WTC11 (cell line): ENCODE results near the gene NUCB2.

Experiments
- ELF4 ChIP-seq: sonication (generic); formaldehyde crosslinking; IDR thresholded peaks from 2 replicates; pipeline ENCODE4 v1.8.1; 2022; ENCODE audit warnings: low read depth, mild to moderate bottlenecking, moderate library complexity, missing genetic modification reagents
- NR2C2 ChIP-seq: sonication (generic); formaldehyde crosslinking; IDR thresholded peaks from 2 replicates; pipeline ENCODE4 v1.8.0; 2022; ENCODE audit warnings: mild to moderate bottlenecking, missing genetic modification reagents
- SOX15 ChIP-seq: fragments of 250-450 bp; sonication (Bioruptor Pico); IDR thresholded peaks from 2 replicates; pipeline ENCODE4 v1.9.0; 2021; ENCODE audit warnings: mild to moderate bottlenecking
- TCF7 ChIP-seq: sonication (generic); formaldehyde crosslinking; IDR thresholded peaks from 2 replicates; pipeline ENCODE4 v1.8.0; 2022; ENCODE audit warnings: mild to moderate bottlenecking, low read depth, missing genetic modification reagents, moderate library complexity
- ZNF121 ChIP-seq: sonication (generic); formaldehyde crosslinking; IDR thresholded peaks from 2 replicates; pipeline ENCODE4 v1.8.0; 2023; ENCODE audit warnings: missing genetic modification reagents
- ZNF396 ChIP-seq: fragments of 250-450 bp; sonication (Bioruptor Pico); IDR thresholded peaks from 2 replicates; pipeline ENCODE4 v1.8.0; 2021; ENCODE audit warnings: mild to moderate bottlenecking, moderate library complexity, borderline replicate concordance
- ZNF416 ChIP-seq: fragments of 250-450 bp; sonication (Bioruptor Pico); IDR thresholded peaks from 2 replicates; pipeline ENCODE4 v1.9.0; 2021; ENCODE audit warnings: mild to moderate bottlenecking, inconsistent platforms
- TF ChIP-seq, protein P1 (sequence below): fragments of 200-600 bp; IDR thresholded peaks from 2 replicates; pipeline ENCODE4 v1.8.0; 2022; ENCODE audit warnings: antibody characterized with exemption
- TF ChIP-seq, protein P2 (sequence below): sonication (generic); formaldehyde crosslinking; IDR thresholded peaks from 2 replicates; pipeline ENCODE4 v1.8.1; 2022; ENCODE audit warnings: low read depth, missing genetic modification reagents, borderline replicate concordance
- TF ChIP-seq, protein P3 (sequence below): sonication (generic); formaldehyde crosslinking; IDR thresholded peaks from 2 replicates; pipeline ENCODE4 v1.8.1; 2023; ENCODE audit warnings: mild to moderate bottlenecking, missing genetic modification reagents
- TF ChIP-seq, protein P4 (sequence below): sonication (generic); formaldehyde crosslinking; IDR thresholded peaks from 2 replicates; pipeline ENCODE4 v1.8.1; 2023; ENCODE audit warnings: mild to moderate bottlenecking, moderate library complexity, missing genetic modification reagents
- TF ChIP-seq, protein P5 (sequence below): sonication (generic); formaldehyde crosslinking; IDR thresholded peaks from 2 replicates; pipeline ENCODE4 v1.8.0; 2022; ENCODE audit warnings: mild to moderate bottlenecking, missing genetic modification reagents
- TF ChIP-seq, protein P6 (sequence below): sonication (generic); formaldehyde crosslinking; IDR thresholded peaks from 2 replicates; pipeline ENCODE4 v1.8.0; 2023; ENCODE audit warnings: mild to moderate bottlenecking, missing genetic modification reagents

DNA sequence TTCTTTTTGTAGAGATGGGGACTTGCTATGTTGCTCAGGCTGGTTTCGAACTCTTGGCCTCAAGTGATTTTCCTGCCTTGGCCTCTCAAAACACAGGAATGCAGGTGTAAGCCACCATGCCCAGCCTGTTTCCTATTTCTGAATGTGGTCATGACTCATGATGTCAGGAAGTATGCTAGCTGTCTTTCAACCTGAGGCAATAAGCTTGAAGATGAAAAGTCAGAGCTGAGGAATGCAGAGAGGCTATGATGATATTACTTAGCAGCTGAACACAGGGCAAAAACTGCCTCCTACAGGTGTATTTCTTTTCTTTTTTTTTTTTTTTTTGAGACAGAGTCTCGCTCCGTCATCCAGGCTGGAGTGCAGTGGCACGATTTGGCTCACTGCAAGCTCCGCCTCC lies 9.0 kb upstream of the NUCB2 start:
- TF ChIP-seq, protein P1, sequence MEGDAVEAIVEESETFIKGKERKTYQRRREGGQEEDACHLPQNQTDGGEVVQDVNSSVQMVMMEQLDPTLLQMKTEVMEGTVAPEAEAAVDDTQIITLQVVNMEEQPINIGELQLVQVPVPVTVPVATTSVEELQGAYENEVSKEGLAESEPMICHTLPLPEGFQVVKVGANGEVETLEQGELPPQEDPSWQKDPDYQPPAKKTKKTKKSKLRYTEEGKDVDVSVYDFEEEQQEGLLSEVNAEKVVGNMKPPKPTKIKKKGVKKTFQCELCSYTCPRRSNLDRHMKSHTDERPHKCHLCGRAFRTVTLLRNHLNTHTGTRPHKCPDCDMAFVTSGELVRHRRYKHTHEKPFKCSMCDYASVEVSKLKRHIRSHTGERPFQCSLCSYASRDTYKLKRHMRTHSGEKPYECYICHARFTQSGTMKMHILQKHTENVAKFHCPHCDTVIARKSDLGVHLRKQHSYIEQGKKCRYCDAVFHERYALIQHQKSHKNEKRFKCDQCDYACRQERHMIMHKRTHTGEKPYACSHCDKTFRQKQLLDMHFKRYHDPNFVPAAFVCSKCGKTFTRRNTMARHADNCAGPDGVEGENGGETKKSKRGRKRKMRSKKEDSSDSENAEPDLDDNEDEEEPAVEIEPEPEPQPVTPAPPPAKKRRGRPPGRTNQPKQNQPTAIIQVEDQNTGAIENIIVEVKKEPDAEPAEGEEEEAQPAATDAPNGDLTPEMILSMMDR = no peak
- TF ChIP-seq, protein P2, sequence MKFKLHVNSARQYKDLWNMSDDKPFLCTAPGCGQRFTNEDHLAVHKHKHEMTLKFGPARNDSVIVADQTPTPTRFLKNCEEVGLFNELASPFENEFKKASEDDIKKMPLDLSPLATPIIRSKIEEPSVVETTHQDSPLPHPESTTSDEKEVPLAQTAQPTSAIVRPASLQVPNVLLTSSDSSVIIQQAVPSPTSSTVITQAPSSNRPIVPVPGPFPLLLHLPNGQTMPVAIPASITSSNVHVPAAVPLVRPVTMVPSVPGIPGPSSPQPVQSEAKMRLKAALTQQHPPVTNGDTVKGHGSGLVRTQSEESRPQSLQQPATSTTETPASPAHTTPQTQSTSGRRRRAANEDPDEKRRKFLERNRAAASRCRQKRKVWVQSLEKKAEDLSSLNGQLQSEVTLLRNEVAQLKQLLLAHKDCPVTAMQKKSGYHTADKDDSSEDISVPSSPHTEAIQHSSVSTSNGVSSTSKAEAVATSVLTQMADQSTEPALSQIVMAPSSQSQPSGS (CRISPR knock-in tag) = no peak
- TF ChIP-seq NR2C2 (CRISPR knock-in tag) = no peak
- TF ChIP-seq, protein P3, sequence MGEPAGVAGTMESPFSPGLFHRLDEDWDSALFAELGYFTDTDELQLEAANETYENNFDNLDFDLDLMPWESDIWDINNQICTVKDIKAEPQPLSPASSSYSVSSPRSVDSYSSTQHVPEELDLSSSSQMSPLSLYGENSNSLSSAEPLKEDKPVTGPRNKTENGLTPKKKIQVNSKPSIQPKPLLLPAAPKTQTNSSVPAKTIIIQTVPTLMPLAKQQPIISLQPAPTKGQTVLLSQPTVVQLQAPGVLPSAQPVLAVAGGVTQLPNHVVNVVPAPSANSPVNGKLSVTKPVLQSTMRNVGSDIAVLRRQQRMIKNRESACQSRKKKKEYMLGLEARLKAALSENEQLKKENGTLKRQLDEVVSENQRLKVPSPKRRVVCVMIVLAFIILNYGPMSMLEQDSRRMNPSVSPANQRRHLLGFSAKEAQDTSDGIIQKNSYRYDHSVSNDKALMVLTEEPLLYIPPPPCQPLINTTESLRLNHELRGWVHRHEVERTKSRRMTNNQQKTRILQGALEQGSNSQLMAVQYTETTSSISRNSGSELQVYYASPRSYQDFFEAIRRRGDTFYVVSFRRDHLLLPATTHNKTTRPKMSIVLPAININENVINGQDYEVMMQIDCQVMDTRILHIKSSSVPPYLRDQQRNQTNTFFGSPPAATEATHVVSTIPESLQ (CRISPR knock-in tag) = no peak
- no peak for TF ChIP-seq ZNF396 (CRISPR knock-in tag)
- TF ChIP-seq, protein P4, sequence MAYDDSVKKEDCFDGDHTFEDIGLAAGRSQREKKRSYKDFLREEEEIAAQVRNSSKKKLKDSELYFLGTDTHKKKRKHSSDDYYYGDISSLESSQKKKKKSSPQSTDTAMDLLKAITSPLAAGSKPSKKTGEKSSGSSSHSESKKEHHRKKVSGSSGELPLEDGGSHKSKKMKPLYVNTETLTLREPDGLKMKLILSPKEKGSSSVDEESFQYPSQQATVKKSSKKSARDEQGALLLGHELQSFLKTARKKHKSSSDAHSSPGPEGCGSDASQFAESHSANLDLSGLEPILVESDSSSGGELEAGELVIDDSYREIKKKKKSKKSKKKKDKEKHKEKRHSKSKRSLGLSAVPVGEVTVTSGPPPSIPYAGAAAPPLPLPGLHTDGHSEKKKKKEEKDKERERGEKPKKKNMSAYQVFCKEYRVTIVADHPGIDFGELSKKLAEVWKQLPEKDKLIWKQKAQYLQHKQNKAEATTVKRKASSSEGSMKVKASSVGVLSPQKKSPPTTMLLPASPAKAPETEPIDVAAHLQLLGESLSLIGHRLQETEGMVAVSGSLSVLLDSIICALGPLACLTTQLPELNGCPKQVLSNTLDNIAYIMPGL (CRISPR knock-in tag) = no peak
- TF ChIP-seq, protein P5, sequence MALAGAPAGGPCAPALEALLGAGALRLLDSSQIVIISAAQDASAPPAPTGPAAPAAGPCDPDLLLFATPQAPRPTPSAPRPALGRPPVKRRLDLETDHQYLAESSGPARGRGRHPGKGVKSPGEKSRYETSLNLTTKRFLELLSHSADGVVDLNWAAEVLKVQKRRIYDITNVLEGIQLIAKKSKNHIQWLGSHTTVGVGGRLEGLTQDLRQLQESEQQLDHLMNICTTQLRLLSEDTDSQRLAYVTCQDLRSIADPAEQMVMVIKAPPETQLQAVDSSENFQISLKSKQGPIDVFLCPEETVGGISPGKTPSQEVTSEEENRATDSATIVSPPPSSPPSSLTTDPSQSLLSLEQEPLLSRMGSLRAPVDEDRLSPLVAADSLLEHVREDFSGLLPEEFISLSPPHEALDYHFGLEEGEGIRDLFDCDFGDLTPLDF = no peak
- no peak for TF ChIP-seq ZNF121 (CRISPR knock-in tag)
- no peak for TF ChIP-seq ELF4 (CRISPR knock-in tag)
- TF ChIP-seq ZNF416 (CRISPR knock-in tag) = no peak
- TF ChIP-seq SOX15 = no peak
- TF ChIP-seq TCF7 (CRISPR knock-in tag) = no peak
- TF ChIP-seq, protein P6, sequence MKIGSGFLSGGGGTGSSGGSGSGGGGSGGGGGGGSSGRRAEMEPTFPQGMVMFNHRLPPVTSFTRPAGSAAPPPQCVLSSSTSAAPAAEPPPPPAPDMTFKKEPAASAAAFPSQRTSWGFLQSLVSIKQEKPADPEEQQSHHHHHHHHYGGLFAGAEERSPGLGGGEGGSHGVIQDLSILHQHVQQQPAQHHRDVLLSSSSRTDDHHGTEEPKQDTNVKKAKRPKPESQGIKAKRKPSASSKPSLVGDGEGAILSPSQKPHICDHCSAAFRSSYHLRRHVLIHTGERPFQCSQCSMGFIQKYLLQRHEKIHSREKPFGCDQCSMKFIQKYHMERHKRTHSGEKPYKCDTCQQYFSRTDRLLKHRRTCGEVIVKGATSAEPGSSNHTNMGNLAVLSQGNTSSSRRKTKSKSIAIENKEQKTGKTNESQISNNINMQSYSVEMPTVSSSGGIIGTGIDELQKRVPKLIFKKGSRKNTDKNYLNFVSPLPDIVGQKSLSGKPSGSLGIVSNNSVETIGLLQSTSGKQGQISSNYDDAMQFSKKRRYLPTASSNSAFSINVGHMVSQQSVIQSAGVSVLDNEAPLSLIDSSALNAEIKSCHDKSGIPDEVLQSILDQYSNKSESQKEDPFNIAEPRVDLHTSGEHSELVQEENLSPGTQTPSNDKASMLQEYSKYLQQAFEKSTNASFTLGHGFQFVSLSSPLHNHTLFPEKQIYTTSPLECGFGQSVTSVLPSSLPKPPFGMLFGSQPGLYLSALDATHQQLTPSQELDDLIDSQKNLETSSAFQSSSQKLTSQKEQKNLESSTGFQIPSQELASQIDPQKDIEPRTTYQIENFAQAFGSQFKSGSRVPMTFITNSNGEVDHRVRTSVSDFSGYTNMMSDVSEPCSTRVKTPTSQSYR (CRISPR knock-in tag) = no peak
